HepG2 (cell line): Measurements from ENCODE around the gene PRCD. TPM values are rescaled to one million over a fixed set of nuclear protein-coding genes. Genes with fewer than 3 reads are reported as not detected.
A peak's percentile ranks its signal among the peaks of the same experiment; 100 is the strongest.

Experiments used
- ATF7 ChIP-seq, 2 experiments: fragments of 450-650 bp in 1 of 2; sonication (generic) in 1 of 2; formaldehyde crosslinking in 1 of 2; IDR thresholded peaks; 2 replicates each; pipeline versions ENCODE4 v1.4.0 to v1.6.1; 2016 to 2020; ENCODE audit warnings: antibody characterized with exemption in 1 of 2, mild to moderate bottlenecking in 1 of 2, missing genetic modification reagents in 1 of 2
- DR1 ChIP-seq: sonication (generic); formaldehyde crosslinking; IDR thresholded peaks from 2 replicates; pipeline ENCODE4 v1.8.0; 2021; ENCODE audit warnings: mild to moderate bottlenecking, missing genetic modification reagents, inconsistent platforms
- FIP1L1 ChIP-seq: fragments of 200-400 bp; formaldehyde crosslinking; IDR thresholded peaks from 2 replicates; pipeline ENCODE4 v1.6.1; 2018; ENCODE audit warnings: low read depth, mild to moderate bottlenecking, low read length, moderate library complexity, borderline replicate concordance; ENCODE audit not compliant: insufficient read depth
- FOXA3 ChIP-seq: IDR thresholded peaks from 2 replicates; pipeline ENCODE4 v1.6.1; 2016; ENCODE audit warnings: missing genetic modification reagents, missing compliant biosample characterization
- GPBP1L1 ChIP-seq: sonication (generic); formaldehyde crosslinking; IDR thresholded peaks from 2 replicates; pipeline ENCODE4 v1.5.0; 2020; ENCODE audit warnings: mild to moderate bottlenecking, missing genetic modification reagents
- MED8 ChIP-seq: sonication (generic); formaldehyde crosslinking; IDR thresholded peaks from 2 replicates; pipeline ENCODE4 v1.8.1; 2023; ENCODE audit warnings: mild to moderate bottlenecking, missing genetic modification reagents; ENCODE audit not compliant: insufficient replicate concordance
- PAX8 ChIP-seq: sonication (generic); formaldehyde crosslinking; IDR thresholded peaks from 2 replicates; pipeline ENCODE4 v1.8.0; 2022; ENCODE audit warnings: mild to moderate bottlenecking, missing genetic modification reagents, borderline replicate concordance
- PRDM10 ChIP-seq: sonication (generic); formaldehyde crosslinking; IDR thresholded peaks from 2 replicates; pipeline ENCODE4 v1.4.0; 2020; ENCODE audit warnings: low read depth, missing genetic modification reagents
- RBFOX2 ChIP-seq: fragments of 200-400 bp; formaldehyde crosslinking; IDR thresholded peaks from 2 replicates; pipeline ENCODE4 v1.6.1; 2017; ENCODE audit warnings: low read depth, mild to moderate bottlenecking, low read length
- SMYD3 ChIP-seq: sonication (generic); formaldehyde crosslinking; IDR thresholded peaks from 2 replicates; pipeline ENCODE4 v1.8.1; 2023; ENCODE audit warnings: mild to moderate bottlenecking, missing genetic modification reagents
- ZMYM4 ChIP-seq: sonication (generic); formaldehyde crosslinking; IDR thresholded peaks from 2 replicates; pipeline ENCODE4 v1.8.1; 2023; ENCODE audit warnings: mild to moderate bottlenecking, missing genetic modification reagents
- ZNF556 ChIP-seq: sonication (generic); formaldehyde crosslinking; IDR thresholded peaks from 2 replicates; pipeline ENCODE4 v1.4.0; 2020; ENCODE audit warnings: mild to moderate bottlenecking, missing genetic modification reagents, borderline replicate concordance
- ZNF883 ChIP-seq: sonication (generic); formaldehyde crosslinking; IDR thresholded peaks from 2 replicates; pipeline ENCODE4 v1.5.1; 2020; ENCODE audit warnings: mild to moderate bottlenecking, missing genetic modification reagents; ENCODE audit errors: not compliant biosample characterization
- ZSCAN30 ChIP-seq: sonication (generic); formaldehyde crosslinking; IDR thresholded peaks from 2 replicates; pipeline ENCODE4 v1.5.0; 2020; ENCODE audit warnings: mild to moderate bottlenecking, missing genetic modification reagents
- ZSCAN5A ChIP-seq: sonication (generic); formaldehyde crosslinking; IDR thresholded peaks from 2 replicates; pipeline ENCODE4 v1.8.0; 2022; ENCODE audit warnings: mild to moderate bottlenecking, missing genetic modification reagents, borderline replicate concordance
- polyA plus RNA-seq, 8 experiments: library from polyadenylated mRNA; depleted of rRNA in 3 of 8; stranded (reverse) in 7 of 8; unstranded in 1 of 8; fragments of >200 nt; fragmentation: Illumina TruSeq in 4 of 8; extraction: Trizol in 4 of 8; gene quantifications; 2 replicates each; pipeline versions ENCODE4 v1.2.1 to v1.2.3, GENCODE V29; 2011 to 2016; ENCODE audit warnings: low read depth in 4 of 8, missing spikeins in 1 of 8, mixed read lengths in 1 of 8; ENCODE audit not compliant: insufficient read depth in 1 of 8
- total RNA-seq, 5 experiments: library from RNA; depleted of rRNA; stranded (reverse); fragments of >200 nt; fragmentation: Illumina TruSeq; extraction: Trizol; gene quantifications; 2 replicates each; pipeline ENCODE4 v1.2.3, GENCODE V29; 2016; ENCODE audit warnings: low read depth in 1 of 5
- TF ChIP-seq, protein P1 (sequence below): sonication (generic); formaldehyde crosslinking; IDR thresholded peaks from 2 replicates; pipeline ENCODE4 v1.5.0; 2020; ENCODE audit warnings: mild to moderate bottlenecking, missing genetic modification reagents
- TF ChIP-seq, protein P2 (sequence below): sonication (generic); formaldehyde crosslinking; IDR thresholded peaks from 2 replicates; pipeline ENCODE4 v1.4.0; 2020; ENCODE audit warnings: mild to moderate bottlenecking, missing genetic modification reagents
- TF ChIP-seq, protein P3 (sequence below): sonication (generic); formaldehyde crosslinking; IDR thresholded peaks from 2 replicates; pipeline ENCODE4 v1.8.1; 2023; ENCODE audit warnings: missing genetic modification reagents, mild to moderate bottlenecking, borderline replicate concordance

The PRCD gene
- total and polyA plus RNA-seq, 2 of the 13 experiments (the other 11 are each of a cell fraction or from before 2014, with no cell fraction given), result 0.51 TPM; not detected in 1

GRCh38 chr17:76556765-76557367, 17.0 kb downstream of the PRCD start (continued):
- no peak for TF ChIP-seq PRDM10 (CRISPR knock-in tag)
- TF ChIP-seq, protein P1, sequence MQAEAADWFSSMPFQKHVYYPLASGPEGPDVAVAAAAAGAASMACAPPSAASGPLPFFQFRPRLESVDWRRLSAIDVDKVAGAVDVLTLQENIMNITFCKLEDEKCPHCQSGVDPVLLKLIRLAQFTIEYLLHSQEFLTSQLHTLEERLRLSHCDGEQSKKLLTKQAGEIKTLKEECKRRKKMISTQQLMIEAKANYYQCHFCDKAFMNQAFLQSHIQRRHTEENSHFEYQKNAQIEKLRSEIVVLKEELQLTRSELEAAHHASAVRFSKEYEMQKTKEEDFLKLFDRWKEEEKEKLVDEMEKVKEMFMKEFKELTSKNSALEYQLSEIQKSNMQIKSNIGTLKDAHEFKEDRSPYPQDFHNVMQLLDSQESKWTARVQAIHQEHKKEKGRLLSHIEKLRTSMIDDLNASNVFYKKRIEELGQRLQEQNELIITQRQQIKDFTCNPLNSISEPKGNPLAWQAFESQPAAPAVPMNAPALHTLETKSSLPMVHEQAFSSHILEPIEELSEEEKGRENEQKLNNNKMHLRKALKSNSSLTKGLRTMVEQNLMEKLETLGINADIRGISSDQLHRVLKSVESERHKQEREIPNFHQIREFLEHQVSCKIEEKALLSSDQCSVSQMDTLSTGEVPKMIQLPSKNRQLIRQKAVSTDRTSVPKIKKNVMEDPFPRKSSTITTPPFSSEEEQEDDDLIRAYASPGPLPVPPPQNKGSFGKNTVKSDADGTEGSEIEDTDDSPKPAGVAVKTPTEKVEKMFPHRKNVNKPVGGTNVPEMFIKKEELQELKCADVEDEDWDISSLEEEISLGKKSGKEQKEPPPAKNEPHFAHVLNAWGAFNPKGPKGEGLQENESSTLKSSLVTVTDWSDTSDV (CRISPR knock-in tag), result no peak
- no peak; the same call in 1 of the 2 replicates for TF ChIP-seq PAX8
- TF ChIP-seq GPBP1L1, result no peak
- TF ChIP-seq ZNF556 (CRISPR knock-in tag), result no peak
- TF ChIP-seq FIP1L1, result no peak
- TF ChIP-seq FOXA3 (CRISPR knock-in tag), result 0 out of 2 replicates have a peak, but pooled peaks have one; percentile 13
- no peak for TF ChIP-seq RBFOX2
- TF ChIP-seq, protein P2, sequence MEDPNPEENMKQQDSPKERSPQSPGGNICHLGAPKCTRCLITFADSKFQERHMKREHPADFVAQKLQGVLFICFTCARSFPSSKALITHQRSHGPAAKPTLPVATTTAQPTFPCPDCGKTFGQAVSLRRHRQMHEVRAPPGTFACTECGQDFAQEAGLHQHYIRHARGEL (CRISPR knock-in tag), result no peak
- no peak for TF ChIP-seq ZSCAN30 (CRISPR knock-in tag)
- no peak; the same call in 1 of the 2 replicates for TF ChIP-seq ZSCAN5A (CRISPR knock-in tag)
- TF ChIP-seq, protein P3, sequence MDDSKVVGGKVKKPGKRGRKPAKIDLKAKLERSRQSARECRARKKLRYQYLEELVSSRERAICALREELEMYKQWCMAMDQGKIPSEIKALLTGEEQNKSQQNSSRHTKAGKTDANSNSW (CRISPR knock-in tag), result no peak
- TF ChIP-seq ATF7 (IDR thresholded peaks at IDR 0.05), result peak; percentile 19; the same call in 1 of the 2 replicates
- no peak for TF ChIP-seq ATF7 (CRISPR knock-in tag; IDR thresholded peaks at IDR 0.05)
- TF ChIP-seq SMYD3, result no peak
- no peak for TF ChIP-seq MED8 (CRISPR knock-in tag)
- TF ChIP-seq ZNF883 (CRISPR knock-in tag), result no peak
- no peak for TF ChIP-seq ZMYM4 (CRISPR knock-in tag)
- TF ChIP-seq DR1 (CRISPR knock-in tag), result no peak
